Measurements from ENCODE around the gene PNMT.

Gene PNMT

DNA sequence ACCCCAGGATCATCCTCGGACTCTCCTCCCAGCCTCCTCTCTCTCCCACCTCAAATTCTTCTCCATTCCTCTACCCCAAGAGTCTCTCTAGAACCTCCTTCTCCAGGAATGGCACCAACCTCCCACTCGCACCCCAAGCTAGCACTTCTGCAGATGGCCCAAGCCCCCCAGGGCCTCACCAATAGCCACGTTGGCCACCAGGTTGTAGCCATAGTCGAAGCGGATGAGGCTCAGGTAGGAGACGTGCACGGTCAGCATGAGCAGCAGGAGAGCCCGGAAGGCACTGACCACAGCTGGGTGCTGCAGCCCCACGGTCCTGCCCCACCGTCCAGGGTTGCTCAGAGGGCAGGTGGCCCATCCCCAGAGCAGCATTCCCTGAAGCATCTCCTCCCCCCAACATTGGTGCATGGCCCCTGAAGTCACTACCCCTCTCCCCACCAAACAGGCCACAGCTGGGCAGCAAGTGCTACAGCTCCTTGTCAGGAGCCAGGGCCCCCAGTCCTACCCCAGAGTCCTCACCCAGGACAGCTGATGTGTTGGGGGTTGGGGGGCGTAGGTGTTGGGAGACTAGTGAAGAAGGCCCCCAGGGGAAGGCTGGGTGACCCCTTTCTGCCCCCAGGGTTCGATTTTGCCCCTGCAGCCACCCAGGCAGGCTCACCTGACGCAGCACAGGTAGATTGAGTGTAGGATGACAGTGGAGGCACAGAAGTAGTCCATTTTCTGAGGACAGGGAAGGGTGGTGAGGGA is 5.3 kb downstream of the PNMT start:
- TF ChIP-seq FOXM1 (IDR thresholded peaks at IDR 0.05; ENCODE audit: borderline replicate concordance) (no peak), TARDBP (IDR thresholded peaks at IDR 0.05) (no peak), CTBP1 (IDR thresholded peaks at IDR 0.05; ENCODE audit: borderline replicate concordance) (no peak), PKNOX1 (IDR thresholded peaks at IDR 0.05) (no peak), HDGF (IDR thresholded peaks at IDR 0.05; ENCODE audit: borderline replicate concordance) (no peak), L3MBTL2 (conservative IDR thresholded peaks at IDR 0.05) (no peak), ARNT (IDR thresholded peaks at IDR 0.05) (no peak), SUZ12 (IDR thresholded peaks at IDR 0.05) (no peak), SP1 (IDR thresholded peaks at IDR 0.05) (no peak)
- ChIA-PET CTCF (interaction anchor here (1.3 to 6.1 kb wide), 2 partner anchors 19 to 51 kb away, joined by 3 to 77 read pairs; no protein-coding TSS in a partner anchor), POLR2A (interaction anchor here (1.0 to 2.3 kb wide), 2 partner anchors 15 to 26 kb away, joined by 4 to 12 read pairs; partner anchors contain the start of genes ERBB2 and PGAP3)
- DNase-seq (ENCODE audit: extremely low spot score), result no peak

- ChIA-PET CTCF (interaction anchor here (0.6 to 6.1 kb wide), 4 partner anchors 19 to 437 kb away, joined by 3 to 77 read pairs (median 3); no protein-coding TSS in a partner anchor), POLR2A (interaction anchor here (2.3 kb wide), 1 partner anchor 14 kb away, joined by 12 read pairs; the partner anchor contains the start of gene PGAP3)
- no peak for DNase-seq (ENCODE audit: extremely low spot score)
- TF ChIP-seq HDGF (IDR thresholded peaks at IDR 0.05; ENCODE audit: borderline replicate concordance) (no peak), ARNT (IDR thresholded peaks at IDR 0.05) (no peak), SUZ12 (IDR thresholded peaks at IDR 0.05) (no peak), SP1 (IDR thresholded peaks at IDR 0.05) (no peak), ELF4 (IDR thresholded peaks at IDR 0.05) (no peak), NFRKB (IDR thresholded peaks at IDR 0.05) (no peak)
Measured at GRCh38 chr17:39674179-39674578, 5.9 kb downstream of the PNMT start.

DNA sequence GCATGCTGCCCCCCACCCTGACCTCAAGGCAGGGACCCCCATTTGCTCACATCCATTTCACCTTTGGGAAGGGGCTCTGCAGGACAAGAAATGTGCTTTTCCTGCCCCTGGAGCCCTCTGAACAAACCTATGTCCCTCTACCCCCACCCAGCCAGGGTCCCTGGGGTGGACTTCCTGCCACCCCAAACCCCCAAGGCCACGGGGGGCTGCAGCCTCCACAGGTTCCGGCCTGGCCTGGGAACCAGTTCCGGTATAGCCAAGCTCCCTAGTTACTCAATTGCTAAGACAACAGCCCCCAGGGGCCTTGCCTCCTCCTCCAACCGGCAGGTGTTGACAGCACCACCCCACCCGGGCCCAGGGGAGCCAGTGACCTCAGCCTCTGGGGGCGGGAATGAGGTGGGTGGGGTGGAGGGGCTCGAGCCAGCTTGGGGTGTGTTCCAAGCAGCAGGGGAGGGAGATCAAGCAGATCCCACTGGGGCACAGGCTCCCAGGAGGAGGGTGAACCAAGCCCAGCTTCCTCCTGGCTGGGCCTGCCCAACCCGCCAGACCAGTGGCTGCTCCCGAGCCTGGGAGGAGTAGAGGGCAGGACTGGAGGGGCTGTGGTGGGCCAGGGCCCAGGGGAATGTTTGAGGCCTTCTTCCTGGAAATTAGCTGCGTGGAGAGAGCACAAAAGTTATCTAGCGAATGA is 6.6 kb downstream of the PNMT start:
- POLR2A ChIA-PET, result interaction anchor here (1.2 to 2.3 kb wide), 2 partner anchors 13 to 14 kb away, joined by 4 to 12 read pairs; partner anchors contain the start of gene PGAP3
- CTCF ChIA-PET, result interaction anchor here (0.6 to 1.6 kb wide), 4 partner anchors 40 to 436 kb away, joined by 3 to 4 read pairs (median 3); no protein-coding TSS in a partner anchor
- TF ChIP-seq L3MBTL2 (conservative IDR thresholded peaks at IDR 0.05) (no peak), CTBP1 (IDR thresholded peaks at IDR 0.05; ENCODE audit: borderline replicate concordance) (no peak), BHLHE40 (IDR thresholded peaks at IDR 0.05; ENCODE audit: borderline replicate concordance) (no peak), FOXA1 (IDR thresholded peaks at IDR 0.05) (no peak), HDGF (IDR thresholded peaks at IDR 0.05; ENCODE audit: borderline replicate concordance) (no peak), NFRKB (IDR thresholded peaks at IDR 0.05) (no peak), ELF4 (IDR thresholded peaks at IDR 0.05) (no peak), ARNT (IDR thresholded peaks at IDR 0.05) (no peak), FOXM1 (IDR thresholded peaks at IDR 0.05; ENCODE audit: borderline replicate concordance) (no peak), SUZ12 (IDR thresholded peaks at IDR 0.05) (no peak), FOXK2 (IDR thresholded peaks at IDR 0.05) (no peak), SP1 (IDR thresholded peaks at IDR 0.05) (no peak), ZNF384 (IDR thresholded peaks at IDR 0.05) (no peak), PKNOX1 (IDR thresholded peaks at IDR 0.05) (no peak), LEF1 (IDR thresholded peaks at IDR 0.05; ENCODE audit: borderline replicate concordance) (no peak), TARDBP (IDR thresholded peaks at IDR 0.05) (no peak)
- DNase-seq (ENCODE audit: extremely low spot score), result no peak

- ChIA-PET CTCF (interaction anchor here (0.9 to 1.6 kb wide), 3 partner anchors 40 to 54 kb away, joined by 3 to 4 read pairs (median 3); no protein-coding TSS in a partner anchor), POLR2A (interaction anchor here (1.2 kb wide), 1 partner anchor 12 kb away, joined by 4 read pairs; the partner anchor contains the start of gene PGAP3)
- DNase-seq (ENCODE audit: extremely low spot score), result no peak
- TF ChIP-seq SUZ12 (IDR thresholded peaks at IDR 0.05) (no peak), HDGF (IDR thresholded peaks at IDR 0.05; ENCODE audit: borderline replicate concordance) (no peak), ARNT (IDR thresholded peaks at IDR 0.05) (no peak), CTBP1 (IDR thresholded peaks at IDR 0.05; ENCODE audit: borderline replicate concordance) (no peak), FOXM1 (IDR thresholded peaks at IDR 0.05; ENCODE audit: borderline replicate concordance) (no peak), PKNOX1 (IDR thresholded peaks at IDR 0.05) (no peak), LEF1 (IDR thresholded peaks at IDR 0.05; ENCODE audit: borderline replicate concordance) (no peak), ELF4 (IDR thresholded peaks at IDR 0.05) (no peak), ZNF384 (IDR thresholded peaks at IDR 0.05) (no peak), BHLHE40 (IDR thresholded peaks at IDR 0.05; ENCODE audit: borderline replicate concordance) (no peak), FOXA1 (IDR thresholded peaks at IDR 0.05) (no peak), TARDBP (IDR thresholded peaks at IDR 0.05) (no peak), L3MBTL2 (conservative IDR thresholded peaks at IDR 0.05) (no peak), SP1 (IDR thresholded peaks at IDR 0.05) (no peak), NFRKB (IDR thresholded peaks at IDR 0.05) (no peak), FOXK2 (IDR thresholded peaks at IDR 0.05) (no peak)
Measured at GRCh38 chr17:39675390-39676082, 7.3 kb downstream of the PNMT start.
